ENCODE results near the gene MS4A5.

The MS4A5 gene

DNA sequence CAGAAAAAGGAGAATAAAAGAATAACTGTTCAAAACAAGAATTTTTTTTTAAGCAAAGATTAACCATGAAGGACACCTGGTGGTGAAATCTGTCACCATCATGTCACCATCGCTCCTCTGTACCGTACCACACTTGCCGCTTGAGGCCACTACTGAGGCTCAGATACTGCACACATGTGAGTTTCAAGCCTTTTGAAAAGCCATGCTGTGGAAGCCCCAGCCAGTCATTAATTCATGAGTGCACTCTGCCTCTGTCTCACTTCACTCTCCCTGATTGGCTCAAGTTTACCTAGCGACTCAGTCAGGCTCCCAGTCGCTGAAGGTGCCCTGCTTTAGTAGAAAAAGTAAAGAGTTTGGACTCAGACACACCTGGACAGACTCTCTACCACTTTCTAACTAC, 56.6 kb downstream of the MS4A5 start:
- DNase-seq = no peak

DNA sequence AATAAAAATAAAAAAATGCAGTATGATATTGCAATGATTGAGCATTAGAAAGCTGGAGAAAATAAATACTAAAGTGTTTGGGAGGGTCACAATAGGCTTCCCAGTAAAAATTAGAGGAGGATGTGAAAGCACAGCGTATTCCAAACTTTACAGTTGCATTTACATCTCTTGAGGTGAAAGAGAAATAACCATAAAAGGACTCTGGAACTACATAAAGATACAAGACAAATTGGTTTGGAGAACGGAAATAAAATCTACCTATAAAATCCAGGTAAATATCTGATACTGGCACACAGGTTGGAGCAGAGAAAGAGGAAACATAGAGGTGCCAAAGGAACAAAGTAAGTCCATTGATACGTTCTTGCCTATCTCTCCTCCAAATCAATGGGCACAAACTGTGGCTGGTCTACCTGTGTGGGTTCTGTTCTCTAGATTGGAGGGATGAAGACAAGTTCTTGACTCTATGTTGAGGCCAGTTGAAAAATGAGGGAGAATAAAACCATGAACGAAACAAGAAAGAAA, 63.2 kb downstream of the MS4A5 start, which contains the start of gene MS4A12:
MS4A12 (plus strand) TSS at position 291 of the 522 bp plus-strand sequence. CDS start 4,541 bp downstream, outside the sequence.
- no peak for DNase-seq

DNA sequence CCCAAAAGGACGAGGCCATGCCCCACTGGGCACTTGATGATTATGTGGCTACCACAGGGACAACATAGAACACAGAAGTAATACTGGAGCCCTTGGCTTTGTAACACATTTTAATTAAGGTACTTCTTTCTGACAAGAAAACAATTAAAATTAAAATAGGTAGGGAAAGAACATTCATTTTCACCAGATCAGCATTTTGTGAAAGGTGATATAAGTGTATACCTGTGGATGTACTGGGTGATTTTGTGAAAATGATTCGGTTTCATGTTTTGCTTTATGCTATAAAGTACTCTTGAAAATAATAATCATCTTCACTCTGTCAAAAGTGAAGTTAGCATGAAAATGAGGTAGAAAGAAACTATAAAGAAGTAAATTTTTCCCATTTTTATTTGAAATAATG, 64.1 kb downstream of the MS4A5 start:
- no peak for DNase-seq

All from left hindlimb (tissue), 1 donor.